GM12891 (cell line): ENCODE results near the gene STK32B.

Experiments
- DNase-seq: peaks from one replicate; pipeline ENCODE4 v3.0.0; 2011; ENCODE audit warnings: low spot score; ENCODE audit not compliant: insufficient read length
- FAIRE-seq: peaks from 2 replicates; lab custom pipeline; 2011; peaks lifted over from hg19 to GRCh38; lab: Jason Lieb, UNC
- PAX5 ChIP-seq: IDR thresholded peaks from 2 replicates; pipeline ENCODE4 v1.6.1; 2011; ENCODE audit warnings: low read length, moderate library complexity, mild to moderate bottlenecking; ENCODE audit not compliant: insufficient read depth, severe bottlenecking
- POLR2A ChIP-seq: IDR thresholded peaks from 2 replicates; pipeline ENCODE4 v1.6.1; 2011; ENCODE audit warnings: low read depth, low read length, control low read depth
- POLR2AphosphoS5 ChIP-seq: IDR thresholded peaks from 2 replicates; pipeline ENCODE4 v1.6.1; 2011; ENCODE audit warnings: low read depth, low read length, control low read depth
- POU2F2 ChIP-seq: IDR thresholded peaks from 2 replicates; pipeline ENCODE4 v1.6.1; 2011; ENCODE audit warnings: low read depth, mild to moderate bottlenecking, control low read depth, low read length, moderate library complexity
- SPI1 ChIP-seq: IDR thresholded peaks from 2 replicates; pipeline ENCODE4 v1.6.1; 2011; ENCODE audit warnings: low read depth, low read length, control low read depth
- TAF1 ChIP-seq: IDR thresholded peaks from 2 replicates; pipeline ENCODE4 v1.6.1; 2011; ENCODE audit warnings: low read depth, low read length, control low read depth

Gene STK32B

GRCh38 chr4:5212255-5213013 lies 161.2 kb downstream of the STK32B start:
- FAIRE-seq (no peak), DNase-seq (no peak)
- no peak for TF ChIP-seq POU2F2
- TF ChIP-seq SPI1 = no peak
- no peak for TF ChIP-seq POLR2AphosphoS5
- TF ChIP-seq TAF1 = no peak
- no peak for TF ChIP-seq POLR2A
- no peak for TF ChIP-seq PAX5

GRCh38 chr4:5213087-5213595 lies 161.9 kb downstream of the STK32B start:
- FAIRE-seq (no peak), DNase-seq (no peak)
- TF ChIP-seq POU2F2 = no peak
- no peak for TF ChIP-seq PAX5
- TF ChIP-seq POLR2AphosphoS5 = no peak
- TF ChIP-seq POLR2A = no peak
- no peak for TF ChIP-seq TAF1
- no peak for TF ChIP-seq SPI1

DNA sequence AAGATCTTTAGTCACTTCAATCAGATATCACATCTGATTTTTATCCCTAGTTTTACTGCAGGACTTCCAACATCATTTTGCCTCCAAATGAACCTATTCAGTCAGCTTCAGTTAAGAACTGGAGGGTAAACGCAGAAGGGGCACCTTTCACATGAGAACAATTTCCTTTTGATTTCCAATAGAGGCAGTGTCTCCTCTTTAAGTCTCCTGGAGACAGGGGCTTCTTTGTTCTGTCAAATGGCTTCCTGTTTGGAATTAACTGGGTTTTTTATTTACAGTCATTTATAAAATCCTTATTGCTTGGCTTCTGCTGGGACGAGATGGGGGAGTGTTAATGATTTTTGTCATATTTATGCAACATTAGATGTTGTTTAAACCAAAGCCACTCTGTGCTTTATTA lies 164.0 kb downstream of the STK32B start:
- FAIRE-seq (no peak), DNase-seq (no peak)
- TF ChIP-seq PAX5 (no peak), TAF1 (no peak), POU2F2 (no peak), POLR2AphosphoS5 (no peak)

DNA sequence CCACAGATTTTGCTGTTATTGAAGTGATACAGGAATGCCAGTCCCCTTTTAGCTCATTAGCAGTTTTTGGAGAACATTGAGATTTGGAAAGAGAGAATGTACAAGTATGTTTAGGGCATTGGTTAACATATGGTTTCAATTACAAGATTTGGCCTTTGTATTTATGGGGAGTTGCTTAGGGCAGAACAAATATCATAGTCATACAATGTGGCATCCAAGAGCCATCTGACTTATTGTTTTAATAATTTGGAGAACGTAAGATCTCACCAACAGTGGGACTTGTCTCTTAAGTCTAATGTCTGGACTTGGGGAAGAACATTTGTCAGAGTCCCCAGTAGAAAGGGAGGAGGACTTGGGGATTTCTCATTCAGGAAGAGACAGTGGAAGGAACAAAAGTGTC lies 166.1 kb downstream of the STK32B start:
- TF ChIP-seq TAF1 (no peak), POU2F2 (no peak), POLR2A (no peak), POLR2AphosphoS5 (no peak), SPI1 (no peak), PAX5 (no peak)
- DNase-seq = no peak
- FAIRE-seq = no peak

- no peak for DNase-seq
- FAIRE-seq = no peak
- TF ChIP-seq PAX5 = no peak
- no peak for TF ChIP-seq POLR2A
- TF ChIP-seq POLR2AphosphoS5 = no peak
- no peak for TF ChIP-seq TAF1
- TF ChIP-seq POU2F2 = no peak
- TF ChIP-seq SPI1 = no peak
Measured at GRCh38 chr4:5218376-5219069, 167.2 kb downstream of the STK32B start.

DNA sequence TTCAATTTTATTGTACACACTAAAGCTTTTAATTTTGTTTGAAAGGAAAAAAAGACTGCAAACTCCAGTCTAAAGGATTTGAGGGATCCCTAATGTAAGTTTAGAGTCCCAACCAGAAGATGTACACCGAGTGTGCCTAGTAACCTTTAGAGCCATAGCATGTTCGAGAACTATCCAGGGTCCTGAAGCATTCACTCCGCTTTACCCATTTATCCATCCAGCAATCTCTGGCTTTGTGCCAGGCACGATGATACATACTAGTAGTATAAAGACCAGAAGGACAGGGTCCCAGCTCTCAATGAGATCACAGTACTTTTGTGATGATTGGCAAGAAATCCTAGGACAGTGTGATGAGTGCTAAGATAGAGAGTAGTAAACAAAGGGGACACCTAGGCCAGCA lies 168.7 kb downstream of the STK32B start:
- no peak for DNase-seq
- TF ChIP-seq POU2F2 (no peak), POLR2AphosphoS5 (no peak), SPI1 (no peak), PAX5 (no peak), POLR2A (no peak), TAF1 (no peak)

GRCh38 chr4:5222047-5222446 lies 170.8 kb downstream of the STK32B start:
- FAIRE-seq = no peak

More for the DNA sequence above, 168.7 kb downstream of the STK32B start:
- no peak for FAIRE-seq

GRCh38 chr4:5222951-5223350 lies 171.7 kb downstream of the STK32B start:
- TF ChIP-seq TAF1 = no peak
- no peak for TF ChIP-seq SPI1
- no peak for TF ChIP-seq PAX5
- no peak for TF ChIP-seq POLR2A
- TF ChIP-seq POLR2AphosphoS5 = no peak
- TF ChIP-seq POU2F2 = no peak
- DNase-seq (no peak), FAIRE-seq (no peak)

More at GRCh38 chr4:5222047-5222446, 170.8 kb downstream of the STK32B start:
- TF ChIP-seq POU2F2 (no peak), POLR2AphosphoS5 (no peak), POLR2A (no peak), PAX5 (no peak), TAF1 (no peak), SPI1 (no peak)
- no peak for DNase-seq

DNA sequence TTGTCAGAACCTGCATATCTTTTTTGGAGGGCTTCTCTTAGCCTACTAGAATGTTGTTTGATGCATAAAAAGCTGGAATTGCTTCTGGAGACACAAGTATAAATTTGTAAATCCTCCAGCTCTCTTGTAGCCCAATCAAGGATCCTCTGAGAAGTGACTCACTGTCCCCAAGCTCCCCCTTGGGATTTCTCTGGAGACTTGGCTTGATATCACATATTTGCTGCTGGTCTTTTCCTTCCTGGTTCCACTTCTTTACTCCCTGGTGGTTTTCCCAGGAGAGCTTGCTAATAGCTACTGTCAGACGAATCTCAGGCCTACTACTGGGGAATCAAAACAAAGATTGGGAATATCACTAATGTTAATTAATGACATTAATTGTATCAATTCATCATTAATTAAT lies 173.1 kb downstream of the STK32B start:
- FAIRE-seq (no peak), DNase-seq (no peak)
- TF ChIP-seq PAX5 = no peak
- no peak for TF ChIP-seq POU2F2
- no peak for TF ChIP-seq POLR2A
- TF ChIP-seq POLR2AphosphoS5 = no peak
- TF ChIP-seq SPI1 = no peak
- no peak for TF ChIP-seq TAF1

DNA sequence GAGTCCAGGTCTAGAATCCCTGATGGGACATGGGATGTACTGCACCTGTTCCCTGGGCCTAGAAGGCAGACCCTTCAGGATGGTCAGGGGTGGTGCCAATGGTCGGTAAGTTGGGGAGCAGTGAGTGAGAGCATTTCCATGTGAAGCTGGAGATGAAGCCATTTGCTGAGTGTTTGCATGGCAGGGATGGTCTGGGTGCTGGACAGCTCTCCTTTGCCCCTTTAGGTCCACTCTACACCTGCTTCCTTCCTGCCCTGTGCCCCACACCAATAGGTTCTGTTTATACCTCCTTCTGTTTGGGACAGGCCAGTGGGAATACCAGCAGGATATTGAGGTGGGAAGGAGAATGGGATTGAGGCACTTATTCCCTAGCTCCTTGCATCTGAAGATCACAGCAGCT lies 181.3 kb downstream of the STK32B start:
- no peak for TF ChIP-seq POU2F2
- no peak for TF ChIP-seq POLR2A
- DNase-seq = no peak
- no peak for FAIRE-seq
